CD4-positive, alpha-beta T cell treated with Interleukin-1 beta for 1 hour (primary cell): ENCODE results near the gene KCNQ2.

Source experiments
- DNase-seq, 2 donors: peaks; one replicate each; pipeline ENCODE4 v3.0.0-alpha.2; 2020 to 2022

Gene KCNQ2

DNA sequence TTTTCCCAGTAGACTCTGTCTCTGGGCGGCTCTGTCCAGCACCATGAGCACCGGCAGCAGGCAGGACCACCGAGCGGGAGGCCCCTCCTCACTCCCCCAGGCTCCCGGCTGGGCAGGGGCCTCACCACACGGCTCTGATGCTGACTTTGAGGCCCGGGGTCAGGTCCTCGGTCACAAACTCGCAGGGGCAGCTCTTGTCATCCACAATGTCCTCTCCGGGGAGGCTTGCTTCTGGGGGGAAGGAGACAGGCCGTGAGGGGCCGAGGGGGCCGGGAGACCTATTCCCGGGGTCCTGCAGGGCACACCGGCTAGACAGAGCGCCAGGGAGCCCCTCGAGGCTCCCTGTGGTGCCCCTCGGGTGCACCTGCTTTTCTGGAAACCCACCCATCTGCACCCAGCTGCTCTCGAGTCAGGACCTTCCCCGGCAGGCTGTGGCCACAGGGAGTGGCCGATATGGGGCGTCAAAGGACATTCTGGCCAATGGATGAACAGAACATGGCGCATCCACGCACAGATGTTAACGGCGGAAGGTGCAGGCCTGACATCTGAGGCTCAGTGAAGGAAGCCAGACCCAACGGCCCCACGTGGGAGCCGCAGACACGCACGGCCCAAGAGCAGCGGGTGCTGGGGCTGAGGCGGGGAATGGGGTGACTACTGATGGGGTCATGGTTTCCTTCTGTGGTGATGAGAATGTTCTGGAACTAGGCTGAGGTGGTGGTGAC is 58.3 kb downstream of the KCNQ2 start:
- DNase-seq = no peak

DNA sequence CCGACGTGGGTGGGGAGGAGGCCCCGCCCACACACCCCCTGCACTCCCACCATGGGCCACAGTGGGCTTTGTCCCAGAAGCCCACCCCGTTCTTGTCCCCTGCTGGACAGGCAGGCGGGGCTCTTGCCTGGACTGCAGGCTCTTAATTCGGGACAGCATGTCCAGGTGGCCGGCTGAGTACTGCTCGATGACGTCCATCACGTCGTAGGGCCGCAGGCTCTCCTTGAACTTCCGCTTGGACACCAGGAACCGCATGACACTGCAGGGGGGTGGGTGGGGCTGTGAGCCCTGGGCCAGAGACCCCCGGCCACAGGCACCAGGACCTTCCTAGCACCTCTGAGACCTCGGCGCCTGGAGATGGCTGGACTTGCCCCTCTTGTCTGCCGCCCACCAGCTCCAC is 59.1 kb downstream of the KCNQ2 start:
- no peak for DNase-seq

DNA sequence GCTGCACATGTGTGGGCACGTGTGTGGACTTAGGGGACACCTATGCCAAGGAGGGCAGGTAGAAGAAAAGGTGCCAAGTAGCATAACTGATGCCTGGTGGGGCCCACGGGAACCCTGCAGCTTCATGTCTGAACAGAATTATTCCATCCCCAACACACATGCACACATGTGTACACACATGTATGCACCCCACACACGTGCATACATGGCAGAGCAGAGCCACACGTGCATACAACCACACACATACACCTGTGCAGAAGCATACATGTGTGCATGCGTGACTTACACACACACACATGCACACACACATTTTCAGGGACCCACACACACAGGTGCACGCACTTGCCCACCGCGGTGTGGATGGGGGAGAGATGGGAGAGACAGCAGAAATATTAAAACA is 59.6 kb downstream of the KCNQ2 start:
- no peak for DNase-seq

DNA sequence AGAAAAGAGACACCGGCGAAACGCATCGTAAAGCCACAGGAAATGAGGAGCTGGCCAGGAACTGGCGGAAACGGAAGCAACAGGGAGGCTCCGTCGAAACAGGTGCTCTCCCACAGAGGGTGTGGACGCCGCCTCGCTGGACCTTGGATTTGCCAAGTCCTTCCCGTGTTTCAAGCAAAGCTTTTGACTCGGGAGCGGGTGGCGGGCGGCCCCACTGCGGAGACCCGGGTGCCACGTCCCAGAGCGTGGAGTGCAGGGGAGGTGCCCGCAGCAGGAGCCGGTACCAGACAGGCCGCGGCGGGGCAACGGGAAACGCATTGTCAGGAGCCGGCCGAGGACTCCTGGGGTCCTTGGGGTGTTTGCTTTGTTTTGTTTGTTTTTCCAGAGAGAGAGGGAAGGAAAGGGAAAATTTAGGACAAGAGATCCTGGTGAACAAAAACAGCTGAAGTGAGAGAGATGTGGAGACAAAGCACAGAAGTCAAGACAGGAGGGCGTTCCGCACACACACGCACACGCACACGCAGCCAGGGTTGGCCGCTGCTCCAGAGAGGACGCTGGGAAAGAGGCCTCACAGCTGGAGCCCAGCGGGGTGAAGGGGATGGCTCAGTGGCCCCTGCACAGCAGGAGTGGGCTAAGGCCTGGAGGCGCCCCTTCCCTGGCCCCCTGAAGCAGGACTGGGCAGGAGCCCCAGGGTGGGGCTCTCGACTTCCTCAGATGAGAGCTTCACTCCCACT is 60.4 kb downstream of the KCNQ2 start:
- DNase-seq = no peak

DNA sequence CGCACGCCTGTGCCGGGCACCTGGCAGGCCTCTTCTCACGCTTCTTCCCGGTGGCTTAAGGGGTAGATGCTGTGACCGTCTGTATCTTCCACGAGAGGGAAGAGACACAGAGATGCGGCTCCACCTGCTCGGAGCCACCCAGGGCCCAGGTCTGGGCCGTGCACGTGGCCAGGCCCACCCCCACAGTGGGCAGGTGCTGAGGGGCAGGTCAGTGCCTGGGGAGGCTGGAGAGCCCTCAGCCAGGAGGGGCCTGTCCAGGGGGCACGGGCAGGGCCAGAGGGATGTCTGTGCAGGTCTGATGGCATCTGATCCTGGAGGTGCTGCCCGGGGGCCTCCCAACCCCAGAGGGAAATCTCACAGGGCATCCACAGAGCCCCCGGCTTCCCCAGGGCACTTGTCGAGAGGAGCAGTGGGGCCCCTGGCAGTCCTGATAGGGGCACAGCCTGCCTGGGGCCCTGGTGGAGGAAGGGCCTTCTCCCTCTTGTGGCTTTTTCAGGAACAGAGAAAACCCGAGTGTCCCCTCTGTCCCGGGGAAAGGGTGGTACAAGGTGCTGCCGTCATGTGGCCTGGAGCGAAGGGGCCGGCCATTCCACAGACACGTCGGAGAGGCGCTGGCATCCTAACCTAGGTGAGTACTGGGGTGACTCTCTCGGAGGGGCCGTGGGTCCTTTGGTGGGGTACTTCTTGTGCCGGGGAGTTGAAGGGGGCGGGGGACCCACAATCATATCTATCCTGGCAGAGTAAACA is 61.1 kb downstream of the KCNQ2 start:
- DNase-seq = no peak

DNA sequence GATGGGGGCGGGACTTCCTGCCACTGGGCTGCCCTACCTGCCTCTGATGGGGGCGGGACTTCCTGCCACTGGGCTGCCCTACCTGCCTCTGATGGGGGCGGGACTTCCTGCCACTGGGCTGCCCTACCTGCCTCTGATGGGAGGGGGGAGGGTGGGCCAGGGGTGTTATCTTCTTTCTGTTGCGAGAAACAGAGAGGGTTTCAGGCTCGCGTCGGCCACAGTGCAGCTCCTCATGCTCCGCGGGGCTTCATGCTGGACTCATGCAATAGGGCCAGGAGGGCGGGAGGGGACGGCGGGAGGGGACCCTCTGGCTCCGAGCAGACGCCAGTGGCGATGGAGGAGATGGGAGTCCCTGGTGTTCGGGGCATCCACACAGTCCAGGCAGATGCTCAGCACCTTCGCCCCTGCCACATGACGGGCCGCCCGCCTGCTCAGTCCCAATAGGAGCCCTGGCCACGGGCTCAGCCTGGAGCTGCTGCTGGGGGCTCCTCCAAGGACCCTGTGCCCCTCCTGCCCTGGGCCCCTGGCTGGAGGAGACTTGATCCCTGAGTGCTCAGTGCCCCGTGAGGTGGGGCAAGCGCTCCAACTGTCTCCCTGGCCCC is 62.5 kb downstream of the KCNQ2 start:
- DNase-seq = no peak

DNA sequence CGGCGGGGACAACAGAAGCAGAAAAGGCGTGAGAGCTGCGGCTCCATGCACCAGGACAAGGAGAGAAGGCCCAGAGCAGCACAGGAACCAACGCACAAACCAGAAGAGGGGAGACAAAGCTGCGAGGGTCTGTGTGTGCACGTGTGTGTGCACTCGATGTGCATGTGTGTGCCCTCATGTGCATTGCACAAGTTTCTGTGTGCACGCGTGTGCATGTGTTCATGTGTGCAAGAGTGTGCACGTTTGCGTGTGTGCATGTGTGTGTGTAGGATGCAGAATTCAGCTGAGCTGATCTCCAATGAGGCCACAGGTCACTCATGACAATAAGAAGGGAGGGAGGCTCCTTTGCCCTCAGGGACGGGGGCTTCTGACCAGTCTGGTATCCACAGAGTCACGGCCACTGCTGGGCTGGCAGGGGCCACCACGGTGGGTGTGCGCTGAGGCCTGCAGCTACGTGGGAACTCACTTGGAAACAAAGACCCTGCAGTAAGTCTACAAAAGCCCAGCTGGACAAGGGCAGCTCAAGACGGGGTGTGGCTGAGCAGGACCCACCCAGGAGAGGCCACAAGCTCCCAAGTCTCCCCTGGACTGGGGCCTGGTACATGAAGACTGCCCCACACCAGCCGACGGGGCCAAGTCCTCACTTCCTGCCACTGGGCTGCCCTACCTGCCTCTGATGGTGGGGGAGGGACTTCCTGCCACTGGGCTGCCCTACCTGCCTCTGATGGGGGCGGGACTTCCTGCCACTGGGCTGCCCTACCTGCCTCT is 63.2 kb downstream of the KCNQ2 start:
- peak; percentile 9 to 12 for DNase-seq

DNA sequence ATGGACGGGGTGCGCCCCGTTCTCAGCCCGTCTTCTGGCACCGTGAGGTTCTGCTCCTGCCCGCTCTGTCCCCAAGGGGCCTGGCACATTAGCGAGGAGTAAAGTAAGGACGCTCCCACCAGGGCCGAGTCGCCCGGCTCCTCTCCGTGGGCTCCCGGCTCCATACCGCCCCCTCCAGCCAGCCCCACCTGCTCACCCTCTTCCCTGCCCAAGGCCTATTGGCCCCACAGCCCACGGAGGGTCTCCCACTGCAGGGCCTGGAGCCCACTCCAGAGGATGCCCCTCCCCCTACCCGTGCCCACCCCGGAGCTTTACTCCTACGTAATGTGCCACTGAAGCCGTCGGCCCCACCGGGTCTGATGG is 63.8 kb downstream of the KCNQ2 start:
- DNase-seq = no peak

DNA sequence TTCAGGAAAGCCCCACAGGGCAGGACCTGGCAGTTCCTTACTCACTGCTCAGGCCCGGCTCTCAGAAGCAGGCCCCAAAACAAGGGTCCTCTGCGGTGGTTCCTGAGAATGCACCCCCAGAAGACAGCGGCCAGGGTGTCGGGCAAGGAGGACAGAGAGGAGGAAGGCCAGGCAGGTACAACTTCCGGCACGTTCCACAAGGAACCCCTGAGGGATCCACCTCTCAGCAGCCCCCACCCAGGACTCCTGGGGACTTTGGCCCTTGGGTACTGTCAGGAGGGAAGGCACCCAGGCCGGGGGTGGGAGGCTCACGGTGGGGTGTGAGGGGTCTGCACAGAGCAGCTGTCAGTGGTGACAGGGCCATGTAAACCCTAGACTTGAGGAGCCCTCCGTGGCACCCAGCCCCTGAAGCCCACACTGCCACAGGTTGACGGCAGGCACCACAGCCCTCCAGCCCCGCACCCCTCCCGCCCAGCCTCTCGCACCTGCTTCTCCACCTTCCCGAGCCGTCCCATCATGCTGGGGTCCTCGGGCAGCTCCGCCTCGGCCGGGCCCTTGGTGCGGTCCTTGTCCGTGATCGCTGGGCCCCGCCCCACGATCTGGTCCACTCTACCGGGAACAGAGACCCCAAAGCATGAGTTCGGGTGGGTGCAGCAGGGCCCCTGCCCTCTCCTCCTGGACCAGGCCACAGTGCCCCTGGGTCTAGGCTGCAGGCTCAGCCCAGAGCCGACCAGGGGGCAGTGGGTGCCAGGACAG is 64.3 kb downstream of the KCNQ2 start:
- no peak for DNase-seq

DNA sequence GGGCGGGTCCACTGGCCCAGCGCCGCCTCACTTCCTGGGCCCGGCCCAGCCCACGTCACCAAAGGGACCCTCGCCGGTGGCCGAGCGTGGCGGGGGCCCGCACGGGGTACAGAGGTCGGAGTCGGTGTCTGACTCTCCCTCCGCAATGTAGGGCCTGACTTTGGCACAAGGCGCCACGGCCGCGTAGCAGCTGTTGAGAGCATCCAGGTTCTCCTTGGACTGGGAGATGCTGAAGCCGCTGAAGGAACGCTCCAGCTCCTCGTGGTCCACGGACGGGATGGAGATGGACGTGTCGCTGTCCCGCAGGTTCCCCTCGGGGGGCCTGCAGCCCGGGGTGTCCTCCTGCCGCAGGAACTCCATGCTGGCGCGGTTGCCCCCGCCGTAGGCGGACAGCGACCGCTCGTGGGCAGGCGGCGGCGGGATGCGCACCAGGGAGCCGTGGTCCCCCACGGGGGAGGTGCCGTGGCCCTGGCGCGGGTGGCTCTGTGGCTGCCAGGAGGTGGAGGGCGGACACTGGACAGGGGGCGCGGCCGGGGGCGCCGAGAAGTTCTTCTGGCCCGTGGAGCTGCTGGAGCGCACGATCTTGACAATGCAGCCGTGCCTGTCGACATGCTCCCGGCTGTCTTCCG is 65.7 kb downstream of the KCNQ2 start:
- DNase-seq = no peak

DNA sequence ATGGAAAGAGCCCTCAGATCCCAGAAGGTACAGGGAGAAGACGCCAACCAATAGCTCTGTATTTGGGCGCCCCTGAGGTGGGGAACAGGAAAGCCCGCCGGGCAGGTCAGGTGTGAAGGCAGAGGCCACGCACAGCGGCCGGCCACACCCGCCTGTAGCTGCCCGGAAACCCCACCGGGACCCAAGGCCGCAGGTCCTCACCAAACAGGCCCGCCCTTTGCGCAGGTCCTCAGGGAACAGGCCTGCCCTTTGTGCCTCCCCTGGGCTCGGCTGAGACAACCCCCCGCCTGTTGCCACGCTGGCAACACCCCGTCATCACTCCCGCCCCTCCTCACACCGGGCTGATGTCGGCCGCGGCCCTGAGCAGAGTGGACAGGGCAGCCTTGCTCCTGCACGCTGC is 66.4 kb downstream of the KCNQ2 start:
- no peak for DNase-seq

DNA sequence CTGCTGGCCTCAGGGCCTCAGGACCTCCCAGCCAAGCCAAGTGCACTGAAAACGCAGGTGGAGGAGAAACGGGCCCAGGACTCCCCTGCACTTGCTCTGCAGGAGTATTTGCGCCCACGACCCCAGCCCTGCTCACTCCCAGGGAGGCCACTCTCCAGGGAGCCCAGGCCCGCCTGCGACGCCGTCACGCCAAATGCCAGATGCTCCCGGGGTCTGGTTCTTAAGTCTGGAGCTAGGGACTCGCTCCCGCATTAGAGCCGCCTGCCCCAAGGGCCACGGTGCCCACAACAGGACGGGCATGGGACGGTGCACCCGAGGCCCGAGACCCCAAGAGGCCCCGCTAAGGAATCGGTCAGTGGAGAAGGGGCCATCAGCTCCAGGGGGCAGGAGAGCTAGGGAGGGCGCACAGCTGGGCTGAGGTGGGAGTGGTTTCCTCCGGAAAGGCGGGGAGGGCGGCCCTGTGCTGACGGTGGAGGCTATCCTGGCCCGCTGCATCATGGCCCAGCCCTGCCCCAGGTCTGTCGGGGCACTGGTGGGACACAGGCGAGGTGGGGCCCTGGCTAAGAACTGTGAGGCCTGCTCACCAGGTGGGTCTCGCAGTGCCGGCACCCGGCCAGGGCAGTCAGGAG is 67.2 kb downstream of the KCNQ2 start:
- no peak for DNase-seq

DNA sequence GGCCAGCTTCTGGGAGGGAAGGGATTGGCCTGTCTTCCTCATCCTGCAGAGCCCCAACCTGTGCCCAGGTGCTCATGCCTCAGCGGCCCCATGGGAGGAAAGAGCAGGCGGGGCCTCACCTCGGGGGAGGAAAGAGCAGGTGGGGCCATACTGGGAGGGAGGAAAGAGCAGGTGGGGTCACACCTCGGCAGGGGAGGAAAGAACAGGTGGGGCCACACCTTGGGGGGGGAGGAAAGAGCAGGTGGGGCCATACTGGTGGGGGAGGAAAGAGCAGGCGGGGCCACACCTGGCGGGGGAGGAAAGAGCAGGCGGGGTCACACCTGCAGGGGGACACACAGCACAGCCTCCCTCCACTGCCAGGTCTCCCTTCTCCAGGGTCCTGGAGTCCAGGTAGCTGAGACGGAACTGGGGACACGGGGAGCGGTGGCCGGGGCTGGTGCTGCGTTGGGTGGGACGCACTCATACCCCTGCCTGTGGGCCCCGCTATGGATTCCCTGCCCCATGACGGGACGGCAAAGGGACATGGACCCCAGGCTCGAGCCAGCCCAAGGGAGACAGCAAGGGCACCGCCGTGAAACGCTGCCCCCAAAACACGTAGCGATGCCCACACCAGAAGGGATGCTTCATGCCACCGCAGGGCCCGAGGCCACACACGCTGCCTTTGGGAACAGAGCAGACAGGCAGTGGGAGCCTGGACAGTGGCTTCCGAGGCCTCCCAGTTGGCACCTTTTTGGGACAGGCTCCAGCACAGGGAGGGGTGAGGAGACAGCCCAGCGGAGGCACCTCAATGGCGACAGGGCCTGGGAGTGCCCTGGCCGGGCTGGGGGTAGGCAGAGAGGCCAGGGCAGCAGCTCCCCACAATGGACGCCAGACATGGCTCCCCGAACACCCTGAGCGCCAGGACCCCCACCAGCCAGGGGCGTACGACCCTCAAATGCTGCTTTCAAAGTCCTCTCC is 68.0 kb downstream of the KCNQ2 start:
- DNase-seq = no peak

DNA sequence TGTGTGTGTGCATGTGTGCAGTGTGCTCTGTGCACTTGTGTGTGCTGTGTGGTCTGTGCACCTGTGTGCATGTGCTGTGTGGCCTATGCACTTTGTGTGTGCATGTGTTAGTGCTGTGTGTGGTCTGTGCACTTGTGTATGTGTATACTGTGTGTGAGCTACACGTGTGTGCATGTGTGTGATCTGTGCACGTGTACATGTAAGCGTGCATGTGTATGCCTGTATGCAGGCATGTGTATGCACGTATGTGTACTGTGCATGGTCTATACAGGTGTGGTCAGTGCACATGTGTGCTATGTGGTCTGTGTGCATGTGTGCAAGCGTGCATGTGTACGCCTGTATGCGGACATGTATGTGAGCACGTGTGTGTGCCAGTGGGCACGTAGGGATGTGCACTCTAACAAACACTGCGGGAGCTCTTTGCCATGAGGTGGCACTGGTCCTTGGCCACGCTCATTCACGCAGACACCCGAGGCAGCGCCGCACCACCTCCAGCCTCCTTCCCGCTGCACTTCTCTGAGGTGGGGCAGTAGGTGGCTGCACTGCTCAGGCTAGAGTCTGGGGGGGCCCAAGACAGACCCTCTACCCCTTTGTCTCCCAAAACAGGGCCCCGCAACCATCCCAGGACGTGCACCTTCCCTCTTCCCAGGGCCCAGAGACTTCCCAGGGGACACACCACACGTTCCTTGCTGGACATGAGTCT is 68.9 kb downstream of the KCNQ2 start:
- no peak for DNase-seq

DNA sequence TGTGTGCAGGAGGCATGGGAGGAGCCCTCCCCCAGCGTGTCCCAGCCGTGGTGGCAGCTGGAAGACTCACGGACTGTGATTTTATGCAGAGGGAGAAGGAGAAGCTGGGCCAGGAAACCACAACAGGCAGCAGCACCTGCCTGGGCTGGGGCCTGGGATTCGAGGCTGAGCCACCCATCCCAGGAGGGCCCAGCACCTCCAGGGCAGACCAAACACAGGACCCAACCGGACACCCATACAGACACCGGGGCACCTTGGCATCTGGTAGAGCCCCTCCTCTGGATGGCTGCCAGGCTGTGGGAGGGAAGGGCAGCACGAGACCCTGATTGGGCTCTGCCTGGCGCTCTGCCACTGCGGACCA is 69.6 kb downstream of the KCNQ2 start:
- DNase-seq = no peak

DNA sequence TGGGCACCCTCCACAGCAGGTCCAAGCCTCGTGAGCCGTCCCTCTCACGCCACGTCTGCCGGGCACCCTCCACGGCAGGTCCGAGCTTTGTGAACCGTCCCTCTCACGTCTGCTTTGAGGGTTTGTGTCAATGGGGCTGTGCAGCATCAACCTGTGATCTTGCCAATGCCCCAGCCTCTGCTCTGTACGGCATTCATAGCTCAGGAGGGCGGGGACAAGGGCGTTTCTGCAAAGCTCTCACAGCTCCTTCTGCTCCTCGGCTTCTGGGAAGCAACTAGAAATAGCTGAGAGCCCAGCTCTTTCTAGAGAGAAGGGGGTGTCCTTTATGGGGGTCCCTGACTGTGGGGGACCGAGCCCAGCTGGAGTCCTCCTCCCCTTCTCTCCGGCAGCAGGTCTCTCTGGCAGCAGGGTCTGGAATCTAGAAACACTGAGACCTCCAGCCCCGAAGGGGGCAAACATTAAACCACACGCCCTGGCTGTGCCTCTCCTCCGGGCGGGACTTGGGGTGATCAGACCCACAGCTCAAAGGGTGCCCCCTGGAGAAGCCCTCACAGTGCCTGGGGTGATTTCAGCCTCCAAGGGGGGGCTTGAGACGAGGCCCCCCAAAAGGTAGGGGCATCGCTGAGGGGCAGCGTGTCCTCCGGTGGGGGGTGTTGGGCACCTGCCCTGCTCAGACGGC is 70.1 kb downstream of the KCNQ2 start:
- DNase-seq = no peak

DNA sequence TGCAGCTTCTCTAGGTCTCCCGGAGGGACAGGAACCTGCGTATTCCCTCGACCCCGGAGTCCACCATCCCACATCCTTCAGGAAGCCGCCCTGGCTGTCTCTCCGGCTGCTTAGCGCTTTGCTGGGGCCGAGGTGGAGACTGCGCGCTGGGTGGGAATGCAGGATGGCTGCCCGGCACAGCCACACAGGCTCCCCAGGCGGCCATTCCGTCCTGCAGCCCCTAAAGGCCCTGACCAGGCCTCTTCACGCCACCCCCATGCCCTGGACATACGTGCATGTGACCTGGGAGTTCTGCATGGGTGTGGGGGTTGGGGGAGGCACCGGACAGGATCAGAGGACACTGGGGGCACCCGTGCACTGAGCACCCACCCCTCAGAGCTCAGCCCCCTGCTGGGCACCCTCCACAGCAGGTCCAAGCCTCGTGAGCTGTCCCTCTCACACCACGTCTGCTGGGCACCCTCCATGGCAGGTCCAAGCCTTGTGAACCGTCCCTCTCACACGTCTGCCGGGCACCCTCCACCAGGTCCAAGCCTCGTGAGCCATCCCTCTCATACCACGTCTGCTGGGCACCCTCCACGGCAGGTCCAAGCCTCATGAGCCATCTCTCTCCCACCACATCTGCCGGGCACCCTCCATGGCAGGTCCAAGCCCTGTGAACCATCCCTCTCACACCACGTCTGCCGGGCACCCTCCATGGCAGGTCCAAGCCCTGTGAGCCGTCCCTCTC is 70.9 kb downstream of the KCNQ2 start:
- no peak for DNase-seq
